Measurements from ENCODE around the gene CDPF1.

- TF ChIP-seq CTCF (IDR thresholded peaks at IDR 0.05; ENCODE audit: poor library complexity, severe bottlenecking) (no peak), RAD21 (conservative IDR thresholded peaks at IDR 0.05) (no peak), POLR2AphosphoS5 (IDR thresholded peaks at IDR 0.05) (no peak)
- TF ChIP-seq, protein P1, sequence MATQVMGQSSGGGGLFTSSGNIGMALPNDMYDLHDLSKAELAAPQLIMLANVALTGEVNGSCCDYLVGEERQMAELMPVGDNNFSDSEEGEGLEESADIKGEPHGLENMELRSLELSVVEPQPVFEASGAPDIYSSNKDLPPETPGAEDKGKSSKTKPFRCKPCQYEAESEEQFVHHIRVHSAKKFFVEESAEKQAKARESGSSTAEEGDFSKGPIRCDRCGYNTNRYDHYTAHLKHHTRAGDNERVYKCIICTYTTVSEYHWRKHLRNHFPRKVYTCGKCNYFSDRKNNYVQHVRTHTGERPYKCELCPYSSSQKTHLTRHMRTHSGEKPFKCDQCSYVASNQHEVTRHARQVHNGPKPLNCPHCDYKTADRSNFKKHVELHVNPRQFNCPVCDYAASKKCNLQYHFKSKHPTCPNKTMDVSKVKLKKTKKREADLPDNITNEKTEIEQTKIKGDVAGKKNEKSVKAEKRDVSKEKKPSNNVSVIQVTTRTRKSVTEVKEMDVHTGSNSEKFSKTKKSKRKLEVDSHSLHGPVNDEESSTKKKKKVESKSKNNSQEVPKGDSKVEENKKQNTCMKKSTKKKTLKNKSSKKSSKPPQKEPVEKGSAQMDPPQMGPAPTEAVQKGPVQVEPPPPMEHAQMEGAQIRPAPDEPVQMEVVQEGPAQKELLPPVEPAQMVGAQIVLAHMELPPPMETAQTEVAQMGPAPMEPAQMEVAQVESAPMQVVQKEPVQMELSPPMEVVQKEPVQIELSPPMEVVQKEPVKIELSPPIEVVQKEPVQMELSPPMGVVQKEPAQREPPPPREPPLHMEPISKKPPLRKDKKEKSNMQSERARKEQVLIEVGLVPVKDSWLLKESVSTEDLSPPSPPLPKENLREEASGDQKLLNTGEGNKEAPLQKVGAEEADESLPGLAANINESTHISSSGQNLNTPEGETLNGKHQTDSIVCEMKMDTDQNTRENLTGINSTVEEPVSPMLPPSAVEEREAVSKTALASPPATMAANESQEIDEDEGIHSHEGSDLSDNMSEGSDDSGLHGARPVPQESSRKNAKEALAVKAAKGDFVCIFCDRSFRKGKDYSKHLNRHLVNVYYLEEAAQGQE (IDR thresholded peaks at IDR 0.05; ENCODE audit: borderline replicate concordance) = no peak
These were observed 35.5 kb downstream of the CDPF1 start for GRCh38 chr22:46214616-46215015.
